Right ventricle myocardium superior (tissue), 1 donor: ENCODE data around the gene FAM133A. TPM values are rescaled to one million over a fixed set of nuclear protein-coding genes. Genes with fewer than 3 reads are reported as not detected.

Experiments
- ATAC-seq: fragments of 200-7000 bp; cut with Tn5 transposase; one replicate; pipeline ENCODE4 v1.9.1; 2020; ENCODE audit warnings: mild to moderate bottlenecking; ENCODE audit not compliant: poor library complexity
- DNase-seq: peaks from one replicate; pipeline ENCODE4 v3.0.0-alpha.2; 2020
- intact Hi-C: fragments of 100-400 bp; cut with DNase I; formaldehyde crosslinking; loops from one replicate; pipeline ENCODE4 v1.11.2; 2022
- long read RNA-seq: library from polyadenylated mRNA; unstranded; transcript quantifications from one replicate; pipeline ENCODE4 v2.0.0, GENCODE V29; 2021
- total RNA-seq: library from RNA; stranded (reverse); fragmentation: NEBNext Ultra II Directional; extraction: Animal tissue kit (Norgen Biotek cat#: 25700); gene quantifications from one replicate; pipeline ENCODE4 v1.2.1, GENCODE V29; 2021
- donor health status: DM: no; HTN: yes; CAD: no; lungs with severe emphysema.

FAM133A gene
- not detected for total RNA-seq
- long read RNA-seq: 0 reads

DNA sequence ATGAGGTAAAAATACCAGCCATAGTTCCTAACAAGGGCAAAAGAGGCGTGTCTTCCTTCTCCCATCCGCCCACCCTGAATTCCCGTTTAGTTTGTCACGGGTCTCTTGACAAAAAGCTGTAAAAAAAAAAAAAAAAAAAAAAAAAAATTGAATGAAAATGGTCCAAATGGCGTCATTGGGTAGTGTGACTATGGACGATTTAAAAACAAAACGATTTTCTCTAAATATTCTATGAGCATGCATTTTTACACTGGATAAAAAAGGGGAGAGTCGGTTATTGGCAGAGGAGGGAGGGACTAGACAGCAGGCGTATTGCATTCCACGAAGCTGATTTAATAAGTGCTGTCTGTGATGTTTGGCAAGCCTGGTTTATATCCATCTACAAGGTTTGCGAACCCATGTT, at the start of gene FAM133A:
Gene FAM133A (plus strand): TSS at position 338 of the 403 bp plus-strand sequence. CDS start 35,214 bp downstream, outside the sequence.
- no peak for DNase-seq
- intact Hi-C loops: no loop called here
- ATAC-seq: peak; percentile 70

DNA sequence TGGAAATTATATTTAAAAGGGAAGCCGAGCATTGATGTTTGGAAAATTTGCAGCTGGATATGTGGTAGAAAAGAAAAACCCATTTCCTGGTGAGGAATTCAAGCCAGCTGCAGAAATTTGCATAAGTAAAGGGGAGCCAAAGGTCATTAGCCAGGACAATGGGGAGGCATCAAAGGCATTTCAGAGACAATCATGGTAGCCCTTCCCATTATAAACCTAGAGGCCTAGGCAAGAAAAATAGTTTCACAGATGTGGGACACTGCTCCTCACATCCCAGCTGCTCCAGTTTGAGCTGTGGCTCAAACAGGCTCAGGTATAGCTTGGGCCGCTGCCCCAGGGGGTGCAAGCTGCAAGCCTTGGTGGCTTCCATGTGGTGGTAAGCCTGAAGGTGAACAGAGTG, 36.4 kb upstream of the FAM133A start:
- ATAC-seq (no peak), DNase-seq (no peak)
- intact Hi-C loops: no loop called here

DNA sequence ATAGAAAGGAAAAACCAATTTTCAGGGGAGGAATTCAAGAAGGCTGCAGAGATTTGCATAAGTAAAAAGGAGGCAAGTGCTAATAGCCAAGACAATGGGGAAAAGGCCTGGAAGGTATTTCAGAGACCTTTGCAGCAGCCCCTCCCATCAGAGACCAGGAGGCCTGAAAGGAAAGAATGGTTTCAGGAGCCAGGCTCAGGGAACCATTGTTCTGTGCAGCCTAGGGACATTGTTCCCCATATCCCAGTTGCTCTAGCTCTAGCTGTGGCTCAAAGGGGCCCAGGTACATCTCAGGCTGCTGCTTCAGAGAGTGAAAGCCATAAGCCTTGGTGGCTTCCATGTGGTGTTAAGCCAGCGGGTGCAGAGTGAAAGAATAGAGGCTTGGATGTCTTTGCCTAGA, 24.6 kb upstream of the FAM133A start:
- ATAC-seq (no peak), DNase-seq (no peak)
- intact Hi-C loops: no loop called here

DNA sequence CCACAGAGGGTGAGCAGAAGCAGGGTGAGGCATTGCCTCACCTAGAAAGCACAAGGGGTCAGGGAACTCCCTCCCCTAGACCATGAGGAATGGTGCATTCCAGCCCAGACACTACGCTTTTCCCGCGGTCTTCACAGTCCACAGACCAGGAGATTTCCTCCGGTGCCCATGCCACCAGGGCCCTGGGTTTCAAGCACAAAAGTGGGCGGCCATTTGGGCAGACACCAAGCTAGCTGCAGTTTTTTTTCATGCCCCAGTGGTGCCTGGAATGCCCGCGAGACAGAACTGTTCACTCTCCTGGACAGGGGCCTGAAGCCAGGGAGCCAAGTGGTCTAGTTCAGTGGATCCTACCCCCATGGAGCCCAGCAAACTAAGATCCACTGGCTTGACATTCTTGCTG, 13.4 kb upstream of the FAM133A start:
- DNase-seq (no peak), ATAC-seq (no peak)
- intact Hi-C loops: no loop called here

DNA sequence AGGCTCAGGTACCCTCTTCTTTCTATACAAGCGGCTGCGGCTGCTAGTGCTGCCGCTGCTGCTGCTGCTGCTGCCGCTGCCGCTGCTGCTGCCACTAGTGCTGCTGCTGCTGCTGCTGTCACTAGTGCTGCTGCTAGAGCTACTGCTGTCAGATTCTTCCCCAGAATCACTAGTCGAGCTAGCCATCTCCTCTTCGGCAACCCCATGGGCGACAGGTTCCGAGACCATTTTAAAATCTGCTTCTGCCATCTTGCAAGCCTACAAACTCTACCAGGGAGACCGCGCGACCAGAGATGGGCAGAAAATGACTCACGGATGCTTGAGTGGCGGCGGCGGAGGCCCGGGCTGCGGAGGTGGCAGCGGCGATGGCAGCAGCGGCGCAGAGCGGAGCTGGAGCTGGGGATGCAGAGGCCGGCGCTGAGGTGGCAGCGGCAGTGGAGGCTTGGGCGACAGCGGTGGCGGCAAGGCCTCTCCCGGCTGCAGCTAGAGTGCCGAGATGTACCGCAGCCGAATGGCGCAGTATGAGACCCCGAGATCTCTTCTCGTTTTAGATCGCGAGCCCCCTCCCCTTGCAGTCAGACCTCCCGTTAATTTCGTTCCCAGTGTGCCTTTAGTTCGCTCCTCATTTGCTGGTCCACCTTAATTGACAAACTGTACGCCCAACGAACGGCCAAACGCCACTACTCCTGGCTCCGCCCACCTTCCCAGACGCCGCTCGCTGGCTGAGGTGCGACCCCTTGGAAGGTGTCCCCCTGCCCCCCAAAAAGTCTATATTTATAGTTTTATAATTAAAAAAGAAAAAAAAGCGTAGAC, 744 bp upstream of the FAM133A start, which contains the start of gene NAP1L3:
Gene NAP1L3 (minus strand): TSS at position 523 of the 813 bp plus-strand sequence. CDS start 274 bp downstream, at position 249.
- DNase-seq (peak; percentile 58), ATAC-seq (peak; percentile 98)
- intact Hi-C loops: no loop called here

DNA sequence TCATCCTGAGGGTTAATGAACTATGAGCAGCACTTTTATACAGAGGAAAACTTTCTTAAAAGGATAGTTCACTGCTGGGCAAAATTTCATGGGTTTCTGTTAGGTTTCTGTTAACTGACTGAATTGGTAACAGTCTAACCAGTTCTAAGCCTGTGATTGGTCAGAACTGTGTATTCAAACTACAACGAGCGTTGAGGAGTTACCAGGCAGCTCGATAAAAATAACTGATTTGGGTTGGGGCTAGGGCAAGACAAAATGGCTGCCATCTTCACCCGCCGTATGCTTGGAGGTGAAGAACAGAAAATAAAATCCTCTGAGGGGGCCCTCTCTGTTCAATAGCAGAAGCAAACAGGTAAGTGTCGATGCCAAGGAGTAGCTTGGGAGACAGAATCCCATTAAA, 22.0 kb downstream of the FAM133A start:
- DNase-seq: no peak
- ATAC-seq: no peak
- intact Hi-C loops: no loop called here

DNA sequence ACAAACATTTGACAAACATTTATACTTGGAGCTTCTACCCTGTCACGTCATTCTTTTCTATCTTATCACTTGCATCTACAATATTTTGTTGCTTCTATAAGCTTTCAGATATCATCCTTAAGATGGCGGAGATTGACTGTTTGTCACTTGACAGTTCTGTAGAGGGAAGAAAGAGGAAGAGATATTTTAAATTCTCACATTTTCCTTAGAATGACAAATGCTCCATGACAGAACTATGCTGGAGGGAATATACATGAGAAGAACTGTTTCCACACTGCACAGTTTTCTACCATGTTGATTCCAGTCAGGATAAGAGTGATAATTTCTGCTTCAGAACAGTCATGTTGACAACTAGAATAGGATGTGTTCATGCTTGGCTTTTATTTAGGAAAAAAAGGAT, 29.7 kb downstream of the FAM133A start:
- DNase-seq (no peak), ATAC-seq (no peak)
- intact Hi-C loops: no loop called here

DNA sequence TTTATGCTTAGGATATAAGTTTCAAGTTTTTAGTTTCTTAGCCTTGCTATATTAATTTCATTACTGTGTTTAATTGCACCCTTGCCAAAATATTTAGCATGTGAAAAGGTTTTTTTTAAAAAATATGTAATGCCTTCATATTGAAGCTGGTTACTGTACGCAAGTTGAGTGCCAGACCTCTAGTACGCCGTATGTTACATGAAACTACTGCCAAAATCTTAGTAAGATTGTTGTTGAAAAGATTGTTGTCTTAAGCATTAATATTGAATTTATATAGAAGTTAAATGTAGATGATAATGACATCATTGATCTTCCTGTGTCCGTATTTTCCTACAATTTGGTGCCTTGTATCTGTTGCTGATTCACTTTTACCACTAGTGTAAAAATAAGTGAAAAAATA, 37.1 kb downstream of the FAM133A start:
- intact Hi-C loops: no loop called here

DNA sequence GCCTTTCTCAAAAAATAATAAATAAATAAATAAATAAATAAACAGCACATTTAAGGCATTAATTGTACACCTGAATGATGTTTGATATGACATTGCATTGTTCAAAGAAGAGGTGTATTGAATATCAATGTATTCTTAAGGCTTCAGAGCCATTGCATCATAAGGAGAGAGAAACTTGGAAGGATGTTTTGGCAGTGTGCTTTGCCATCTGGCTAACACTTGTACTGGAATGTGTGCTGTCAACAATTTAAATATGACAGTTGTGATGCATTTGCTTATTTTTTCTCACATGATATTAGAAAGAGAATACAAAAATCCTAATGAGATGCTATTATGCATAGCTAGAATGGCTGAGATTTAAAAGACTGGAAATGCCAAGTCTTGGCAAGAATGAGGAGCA, 67.8 kb downstream of the FAM133A start:
- intact Hi-C loops: no loop called here

More for the DNA sequence above, 37.1 kb downstream of the FAM133A start:
- DNase-seq (no peak), ATAC-seq (no peak)

DNA sequence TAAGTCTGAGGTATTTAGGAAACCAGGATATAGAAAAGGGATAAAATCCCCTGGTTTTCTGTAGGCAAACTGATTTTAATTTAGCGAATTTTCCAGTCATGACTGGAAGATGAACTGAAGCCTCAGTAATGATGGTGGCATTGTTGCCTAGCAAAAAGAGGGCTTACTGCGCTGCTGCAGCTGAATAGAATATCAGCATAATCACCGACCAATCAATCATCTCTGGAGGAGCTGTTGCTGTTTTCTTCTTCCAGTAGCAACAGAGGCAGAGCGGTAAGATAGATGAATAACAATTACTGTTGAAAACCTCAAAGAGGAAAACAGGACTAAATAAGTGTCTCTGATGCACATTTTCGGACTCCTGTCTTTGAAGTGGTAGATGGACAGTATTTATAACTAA, 86.2 kb downstream of the FAM133A start:
- DNase-seq (no peak), ATAC-seq (no peak)
- intact Hi-C loops: no loop called here

More for the DNA sequence above, 67.8 kb downstream of the FAM133A start:
- DNase-seq (no peak), ATAC-seq (no peak)

Other genes with a start within 250 kb of the FAM133A start
- 0.65 TPM for gene NAP1L3, start 628 bp upstream of the FAM133A start, total RNA-seq